Mesendoderm (in vitro differentiated cells): ENCODE measurements around the gene INTS4.
"Not testable (repeated sequence)": the region's sequence is repeated elsewhere in the genome, so short reads cannot be mapped to it uniquely, and the experiment has no call there.

Source experiments
- DNase-seq: peaks from one replicate; pipeline ENCODE4 v3.0.0; 2013
- H2AK5ac ChIP-seq: 2 replicates; pipeline ENCODE4 v1.6.1; 2013; ENCODE audit warnings: low read length, inconsistent platforms
- H2BK120ac ChIP-seq: 2 replicates; pipeline ENCODE4 v1.6.1; 2013; ENCODE audit warnings: low read depth, mild to moderate bottlenecking, low read length, moderate library complexity, mixed read lengths
- H2BK15ac ChIP-seq: replicated peaks from 2 replicates; pipeline ENCODE4 v1.6.1; 2013; ENCODE audit warnings: low read depth, mild to moderate bottlenecking, moderate library complexity
- H2BK5ac ChIP-seq: 2 replicates; pipeline ENCODE4 v1.6.1; 2013; ENCODE audit warnings: low read length, inconsistent platforms
- H3K18ac ChIP-seq: 2 replicates; pipeline ENCODE4 v1.6.1; 2013; ENCODE audit warnings: mild to moderate bottlenecking, low read length, mixed read lengths
- H3K23ac ChIP-seq: one replicate; pipeline ENCODE4 v1.6.1; 2013; ENCODE audit warnings: low read length
- H3K27ac ChIP-seq: 2 replicates; pipeline ENCODE4 v1.5.1; 2013; ENCODE audit warnings: low read depth, mild to moderate bottlenecking, inconsistent platforms, low read length, moderate library complexity
- H3K27me3 ChIP-seq: 2 replicates; pipeline ENCODE4 v1.6.1; 2013; ENCODE audit warnings: low read length, control low read depth, mild to moderate bottlenecking, inconsistent platforms; ENCODE audit not compliant: insufficient read depth, poor library complexity
- H3K36me3 ChIP-seq: 2 replicates; pipeline ENCODE4 v1.6.1; 2013; ENCODE audit warnings: low read length, inconsistent platforms; ENCODE audit not compliant: control insufficient read depth, insufficient read depth
- H3K4ac ChIP-seq: one replicate; pipeline ENCODE4 v1.6.1; 2013; ENCODE audit warnings: low read depth, mild to moderate bottlenecking, low read length, moderate library complexity
- H3K4me1 ChIP-seq: 2 replicates; pipeline ENCODE4 v1.6.1; 2013; ENCODE audit warnings: low read depth, low read length, inconsistent platforms; ENCODE audit not compliant: control insufficient read depth
- H3K4me2 ChIP-seq: 2 replicates; pipeline ENCODE4 v1.6.1; 2013; ENCODE audit warnings: low read length
- H3K4me3 ChIP-seq: 2 replicates; pipeline ENCODE4 v1.5.1; 2013; ENCODE audit warnings: mild to moderate bottlenecking, low read length
- H3K56ac ChIP-seq: one replicate; pipeline ENCODE4 v1.6.1; 2013; ENCODE audit warnings: low read length
- H3K79me1 ChIP-seq: 2 replicates; pipeline ENCODE4 v1.6.1; 2013; ENCODE audit warnings: low read length, inconsistent platforms
- H3K79me2 ChIP-seq: 2 replicates; pipeline ENCODE4 v1.6.1; 2013; ENCODE audit warnings: mild to moderate bottlenecking, low read length; ENCODE audit not compliant: control insufficient read depth, insufficient read depth
- H3K9ac ChIP-seq: 2 replicates; pipeline ENCODE4 v1.6.1; 2013; ENCODE audit warnings: low read length, inconsistent platforms
- H4K5ac ChIP-seq: one replicate; pipeline ENCODE4 v1.6.1; 2013; ENCODE audit warnings: low read length
- H4K8ac ChIP-seq: one replicate; pipeline ENCODE4 v1.6.1; 2013; ENCODE audit warnings: low read depth, mild to moderate bottlenecking, control low read depth, low read length, moderate library complexity
- WGBS: extraction: QIAGEN DNeasy Blood & Tissue Kit; methylation state at CpG from one replicate; pipeline ENCODE4 v1.1.7; 2013; ENCODE audit warnings: low lambda C conversion rate, missing lambda C conversion rate; ENCODE audit not compliant: insufficient coverage; ENCODE audit errors: extremely low coverage; 5-methylcytosine and 5-hydroxymethylcytosine counted together

The INTS4 gene

GRCh38 chr11:78020246-78020645 lies 25.8 kb upstream of the INTS4 start:
- no peak overlapping the region for H3K56ac ChIP-seq
- no peak overlapping the region for H2AK5ac ChIP-seq
- H3K18ac ChIP-seq: no peak overlapping the region
- no peak overlapping the region for H3K9ac ChIP-seq
- no peak overlapping the region for H3K4me2 ChIP-seq
- no peak overlapping the region for H4K8ac ChIP-seq
- no peaks in the 10 kb centered on the region for H3K79me2 ChIP-seq
- H4K5ac ChIP-seq: no peak overlapping the region
- no CpG with 5 or more reads among the region's 3 CpGs for WGBS
- peaks cover 3% of the 10 kb centered on the region for H3K36me3 ChIP-seq
- no peak for DNase-seq
- no peaks in the 10 kb centered on the region for H3K27me3 ChIP-seq
- H3K4ac ChIP-seq: no peak overlapping the region
- H3K27ac ChIP-seq: no peak overlapping the region
- no peak overlapping the region for H3K4me3 ChIP-seq
- H2BK120ac ChIP-seq: no peak overlapping the region
- H3K23ac ChIP-seq: no peak overlapping the region
- peaks cover 5% of the 10 kb centered on the region for H3K79me1 ChIP-seq
- H2BK15ac ChIP-seq: no peak overlapping the region
- peaks cover 2% of the 10 kb centered on the region for H3K4me1 ChIP-seq
- no peak overlapping the region for H2BK5ac ChIP-seq

DNA sequence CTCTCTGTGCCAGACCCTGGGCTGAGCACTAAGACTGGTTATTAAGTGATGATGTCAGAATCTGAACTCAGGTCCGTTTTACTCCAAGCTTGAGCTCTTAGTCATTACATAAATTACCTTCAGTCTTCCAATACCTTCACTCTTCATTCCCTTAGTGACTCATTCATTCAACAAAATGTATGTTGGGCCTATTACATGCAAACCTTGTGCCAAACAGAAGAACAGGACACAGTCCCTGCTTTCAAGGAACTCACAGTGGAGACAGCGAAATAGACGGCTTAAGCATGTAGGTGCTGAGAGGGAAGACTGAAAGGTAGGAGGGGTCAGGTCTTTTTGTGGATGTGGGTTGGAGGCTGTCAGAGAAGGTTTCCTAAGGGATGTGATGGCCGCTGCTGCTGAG lies 25.3 kb upstream of the INTS4 start:
- Histone ChIP-seq H2BK15ac (no peak overlapping the region), H3K23ac (no peak overlapping the region), H2BK5ac (no peak overlapping the region), H3K4me1 (peaks cover 2% of the 10 kb centered on the region), H3K27ac (no peak overlapping the region), H3K4ac (no peak overlapping the region), H3K79me2 (no peaks in the 10 kb centered on the region), H3K9ac (no peak overlapping the region), H4K8ac (no peak overlapping the region), H3K79me1 (peaks cover 5% of the 10 kb centered on the region), H2BK120ac (no peak overlapping the region), H3K18ac (no peak overlapping the region), H2AK5ac (no peak overlapping the region), H3K56ac (no peak overlapping the region), H3K4me2 (no peak overlapping the region), H3K27me3 (no peaks in the 10 kb centered on the region), H3K4me3 (no peak overlapping the region), H3K36me3 (peaks cover 3% of the 10 kb centered on the region), H4K5ac (no peak overlapping the region)
- DNase-seq: peak; percentile 14
- WGBS: no CpG with 5 or more reads among the region's 4 CpGs

- H3K4me2 ChIP-seq: no peak overlapping the region
- H4K5ac ChIP-seq: no peak overlapping the region
- H3K56ac ChIP-seq: no peak overlapping the region
- no peak overlapping the region for H2BK120ac ChIP-seq
- H3K4me1 ChIP-seq: no peaks in the 10 kb centered on the region
- H4K8ac ChIP-seq: no peak overlapping the region
- H3K36me3 ChIP-seq: peaks cover 3% of the 10 kb centered on the region
- H3K27ac ChIP-seq: no peak overlapping the region
- H3K9ac ChIP-seq: no peak overlapping the region
- no peak overlapping the region for H3K4ac ChIP-seq
- no peak overlapping the region for H2BK15ac ChIP-seq
- no peak overlapping the region for H2BK5ac ChIP-seq
- no peak for DNase-seq
- no peaks in the 10 kb centered on the region for H3K27me3 ChIP-seq
- H2AK5ac ChIP-seq: no peak overlapping the region
- no peaks in the 10 kb centered on the region for H3K79me2 ChIP-seq
- no peak overlapping the region for H3K23ac ChIP-seq
- H3K4me3 ChIP-seq: no peak overlapping the region
- no CpG with 5 or more reads among the region's 1 CpG for WGBS
- H3K79me1 ChIP-seq: no peaks in the 10 kb centered on the region
- no peak overlapping the region for H3K18ac ChIP-seq
Measured at GRCh38 chr11:78015878-78016277, 21.4 kb upstream of the INTS4 start.

DNA sequence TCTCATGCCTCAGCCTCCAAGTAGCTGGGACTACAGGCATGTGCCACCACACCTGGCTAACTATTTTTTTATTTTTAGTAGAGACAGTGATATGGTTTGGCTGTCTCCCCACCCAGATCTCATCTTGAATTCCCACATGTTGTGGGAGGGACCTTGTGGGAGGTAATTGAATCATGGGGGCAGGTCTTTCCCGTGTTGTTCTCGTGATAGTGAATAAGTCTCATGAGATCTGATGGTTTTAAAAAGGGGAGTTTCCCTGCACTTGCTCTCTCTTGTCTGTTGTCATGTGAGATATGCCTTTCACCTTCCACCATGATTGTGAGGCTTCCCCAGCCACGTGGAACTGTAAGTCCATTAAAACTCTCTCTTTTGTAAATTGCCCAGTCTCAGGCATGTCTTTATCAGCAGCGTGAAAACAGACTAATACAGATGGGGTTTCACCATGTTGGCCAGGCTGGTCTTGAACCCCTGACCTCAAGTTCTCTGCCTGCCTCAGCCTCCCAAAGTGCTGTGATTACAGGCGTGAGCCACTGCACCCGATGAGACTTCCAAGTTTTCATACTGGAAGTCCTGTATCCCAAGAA lies 20.6 kb upstream of the INTS4 start:
- H4K5ac ChIP-seq, H3K18ac ChIP-seq, H2BK120ac ChIP-seq, H3K4me2 ChIP-seq, H2BK5ac ChIP-seq, H3K4me1 ChIP-seq, H4K8ac ChIP-seq, H3K4ac ChIP-seq, H3K36me3 ChIP-seq, H2BK15ac ChIP-seq, H3K9ac ChIP-seq, H3K79me2 ChIP-seq, H3K4me3 ChIP-seq, H2AK5ac ChIP-seq, H3K27me3 ChIP-seq, H3K56ac ChIP-seq, H3K79me1 ChIP-seq, H3K27ac ChIP-seq, H3K23ac ChIP-seq, DNase-seq: not testable (repeated sequence)
- no CpG with 5 or more reads among the region's 6 CpGs for WGBS

DNA sequence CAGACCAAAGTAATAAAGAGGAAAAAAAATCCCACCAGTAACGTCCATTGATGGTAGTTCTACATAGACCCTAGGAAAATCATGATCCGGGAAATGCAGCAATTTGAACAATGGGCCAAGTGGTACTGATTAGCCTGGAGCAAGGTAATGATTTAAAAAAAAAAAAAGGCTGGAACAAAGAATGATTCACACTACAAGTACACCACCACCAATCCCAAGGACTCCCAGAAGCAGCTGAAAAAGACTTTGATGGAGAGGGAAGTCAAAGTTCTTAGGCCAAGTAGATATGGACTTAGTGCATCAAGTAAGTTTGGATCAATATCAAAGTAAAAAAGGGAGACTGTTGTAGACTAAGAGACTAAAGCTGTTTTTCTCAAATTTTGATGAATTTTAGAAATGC lies 16.8 kb upstream of the INTS4 start:
- no peak overlapping the region for H3K4me2 ChIP-seq
- H3K27me3 ChIP-seq: no peaks in the 10 kb centered on the region
- H3K18ac ChIP-seq: no peak overlapping the region
- H2BK120ac ChIP-seq: no peak overlapping the region
- no peaks in the 10 kb centered on the region for H3K4me1 ChIP-seq
- no peak overlapping the region for H3K56ac ChIP-seq
- no peak overlapping the region for H3K23ac ChIP-seq
- H4K8ac ChIP-seq: no peak overlapping the region
- H3K79me2 ChIP-seq: no peaks in the 10 kb centered on the region
- H3K36me3 ChIP-seq: no peaks in the 10 kb centered on the region
- no peaks in the 10 kb centered on the region for H3K79me1 ChIP-seq
- no peak overlapping the region for H3K4me3 ChIP-seq
- no peak overlapping the region for H2BK15ac ChIP-seq
- WGBS: no CpG with 5 or more reads among the region's 2 CpGs
- H3K4ac ChIP-seq: no peak overlapping the region
- DNase-seq: no peak
- H4K5ac ChIP-seq: no peak overlapping the region
- no peak overlapping the region for H2BK5ac ChIP-seq
- no peak overlapping the region for H3K27ac ChIP-seq
- H3K9ac ChIP-seq: no peak overlapping the region
- no peak overlapping the region for H2AK5ac ChIP-seq

GRCh38 chr11:78010755-78011154 lies 16.3 kb upstream of the INTS4 start:
- Histone ChIP-seq H3K56ac (no peak overlapping the region), H4K5ac (no peak overlapping the region), H2BK120ac (no peak overlapping the region), H3K36me3 (no peaks in the 10 kb centered on the region), H2BK5ac (no peak overlapping the region), H4K8ac (no peak overlapping the region), H3K27ac (no peak overlapping the region), H2AK5ac (no peak overlapping the region), H3K4ac (no peak overlapping the region), H3K79me2 (no peaks in the 10 kb centered on the region), H3K4me3 (no peak overlapping the region), H2BK15ac (no peak overlapping the region), H3K9ac (no peak overlapping the region), H3K4me1 (no peaks in the 10 kb centered on the region), H3K23ac (no peak overlapping the region), H3K4me2 (no peak overlapping the region), H3K18ac (no peak overlapping the region), H3K27me3 (no peaks in the 10 kb centered on the region), H3K79me1 (no peaks in the 10 kb centered on the region)
- no CpG with 5 or more reads among the region's 6 CpGs for WGBS
- DNase-seq: no peak
